HepG2 (cell line): ENCODE measurements around the gene UBL5. TPM values are rescaled to one million over a fixed set of nuclear protein-coding genes. Genes with fewer than 3 reads are reported as not detected.

Source experiments
- FOXJ3 ChIP-seq: sonication (generic); formaldehyde crosslinking; IDR thresholded peaks from 2 replicates; pipeline ENCODE4 v1.4.0; 2020; ENCODE audit warnings: missing genetic modification reagents, mild to moderate bottlenecking, borderline replicate concordance
- FOXK1 ChIP-seq: sonication (generic); formaldehyde crosslinking; IDR thresholded peaks from 2 replicates; pipeline ENCODE4 v1.4.0; 2020; ENCODE audit warnings: low read depth, missing genetic modification reagents, borderline replicate concordance
- GMEB2 ChIP-seq: IDR thresholded peaks from 2 replicates; pipeline ENCODE4 v1.6.1; 2016; ENCODE audit warnings: missing biosample characterization, missing genetic modification reagents, low read depth
- HDAC2 ChIP-seq: sonication (generic); formaldehyde crosslinking; IDR thresholded peaks from 2 replicates; pipeline ENCODE4 v1.4.0; 2020; ENCODE audit warnings: missing genetic modification reagents
- HNRNPLL ChIP-seq: fragments of 200-400 bp; formaldehyde crosslinking; IDR thresholded peaks from 2 replicates; pipeline ENCODE4 v1.6.1; 2017; ENCODE audit warnings: mild to moderate bottlenecking, low read depth, low read length; ENCODE audit not compliant: poor library complexity, severe bottlenecking
- KAT8 ChIP-seq: IDR thresholded peaks from 2 replicates; pipeline ENCODE4 v1.6.1; 2016; ENCODE audit warnings: missing genetic modification reagents, missing compliant biosample characterization
- MLXIP ChIP-seq: sonication (generic); formaldehyde crosslinking; IDR thresholded peaks from 2 replicates; pipeline ENCODE4 v1.9.0; 2021; ENCODE audit warnings: missing genetic modification reagents, borderline replicate concordance
- NONO ChIP-seq, 2 experiments: fragments of 450-650 bp in 1 of 2; sonication (generic) in 1 of 2; formaldehyde crosslinking in 1 of 2; IDR thresholded peaks in 1 of 2; conservative IDR thresholded peaks in 1 of 2; 2 replicates each; pipeline versions ENCODE4 v1.6.1 to v1.8.0; 2017 to 2022; ENCODE audit warnings: mild to moderate bottlenecking in 1 of 2, missing genetic modification reagents in 1 of 2, moderate library complexity in 1 of 2
- PBX3 ChIP-seq: sonication (generic); formaldehyde crosslinking; IDR thresholded peaks from 2 replicates; pipeline ENCODE4 v1.8.1; 2023; ENCODE audit warnings: missing genetic modification reagents, inconsistent platforms, borderline replicate concordance
- TERF1 ChIP-seq: sonication (generic); formaldehyde crosslinking; IDR thresholded peaks from 2 replicates; pipeline ENCODE4 v1.8.0; 2022; ENCODE audit warnings: mild to moderate bottlenecking, missing genetic modification reagents, moderate library complexity
- ZBTB26 ChIP-seq: IDR thresholded peaks from 2 replicates; pipeline ENCODE4 v1.6.1; 2016; ENCODE audit warnings: missing compliant biosample characterization, missing genetic modification reagents, borderline replicate concordance
- ZNF468 ChIP-seq: sonication (generic); formaldehyde crosslinking; IDR thresholded peaks from 2 replicates; pipeline ENCODE4 v1.8.0; 2022; ENCODE audit warnings: mild to moderate bottlenecking, moderate library complexity, missing genetic modification reagents
- ZNF574 ChIP-seq: sonication (generic); formaldehyde crosslinking; IDR thresholded peaks from 2 replicates; pipeline ENCODE4 v1.4.0; 2020; ENCODE audit warnings: missing genetic modification reagents
- ZNF75D ChIP-seq: sonication (generic); formaldehyde crosslinking; IDR thresholded peaks from 2 replicates; pipeline ENCODE4 v1.8.1; 2023; ENCODE audit warnings: missing genetic modification reagents, mild to moderate bottlenecking, borderline replicate concordance
- ZSCAN20 ChIP-seq: sonication (generic); formaldehyde crosslinking; IDR thresholded peaks from 2 replicates; pipeline ENCODE4 v1.4.0; 2020; ENCODE audit warnings: missing genetic modification reagents, mild to moderate bottlenecking, borderline replicate concordance
- ZSCAN29 ChIP-seq: sonication (generic); formaldehyde crosslinking; conservative IDR thresholded peaks from 2 replicates; pipeline ENCODE4 v1.4.0; 2020; ENCODE audit warnings: mild to moderate bottlenecking, missing genetic modification reagents
- polyA plus RNA-seq, 8 experiments: library from polyadenylated mRNA; depleted of rRNA in 3 of 8; stranded (reverse) in 7 of 8; unstranded in 1 of 8; fragments of >200 nt; fragmentation: Illumina TruSeq in 4 of 8; extraction: Trizol in 4 of 8; gene quantifications; 2 replicates each; pipeline versions ENCODE4 v1.2.1 to v1.2.3, GENCODE V29; 2011 to 2016; ENCODE audit warnings: low read depth in 4 of 8, missing spikeins in 1 of 8, mixed read lengths in 1 of 8; ENCODE audit not compliant: insufficient read depth in 1 of 8
- total RNA-seq, 5 experiments: library from RNA; depleted of rRNA; stranded (reverse); fragments of >200 nt; fragmentation: Illumina TruSeq; extraction: Trizol; gene quantifications; 2 replicates each; pipeline ENCODE4 v1.2.3, GENCODE V29; 2016; ENCODE audit warnings: low read depth in 1 of 5

The UBL5 gene
- total and polyA plus RNA-seq, 2 of the 13 experiments (the other 11 are each of a cell fraction or from before 2014, with no cell fraction given): 373 to 487 TPM

GRCh38 chr19:9834726-9835506 is 7.2 kb downstream of the UBL5 start, which contains the start of gene PIN1 (continued):
- TF ChIP-seq ZSCAN29 (CRISPR knock-in tag): no peak
- peak; percentile 17; the same call in 1 of the 2 replicates for TF ChIP-seq GMEB2 (CRISPR knock-in tag)
- TF ChIP-seq ZSCAN20: no peak
- TF ChIP-seq NONO (IDR thresholded peaks at IDR 0.05): no peak
- 0 out of 2 replicates have a peak, but pooled peaks have one; percentile 57 for TF ChIP-seq NONO (CRISPR knock-in tag; conservative IDR thresholded peaks at IDR 0.05)
- TF ChIP-seq HNRNPLL: peak; percentile 78
- TF ChIP-seq ZNF574 (CRISPR knock-in tag): peak; percentile 22; the same call in 1 of the 2 replicates
- TF ChIP-seq FOXK1 (CRISPR knock-in tag): peak; percentile 45; the same call in 1 of the 2 replicates
- peak; percentile 77 for TF ChIP-seq KAT8 (CRISPR knock-in tag)
- TF ChIP-seq FOXJ3: no peak
- no peak for TF ChIP-seq ZNF75D (CRISPR knock-in tag)
- no peak for TF ChIP-seq ZNF468 (CRISPR knock-in tag)
- TF ChIP-seq HDAC2: 0 out of 2 replicates have a peak, but pooled peaks have one; percentile 12
- TF ChIP-seq TERF1: no peak
- TF ChIP-seq PBX3 (CRISPR knock-in tag): no peak
- TF ChIP-seq ZBTB26 (CRISPR knock-in tag): no peak
- TF ChIP-seq MLXIP: no peak
